HG03520 (cell line): ENCODE measurements around the gene KRTAP4-3.
"Not testable (repeated sequence)": the region's sequence is repeated elsewhere in the genome, so short reads cannot be mapped to it uniquely, and the experiment has no call there.

ENCODE experiments used
- ATAC-seq: cut with Tn5 transposase; IDR thresholded peaks from one replicate; pipeline ENCODE4 v1.9.1; 2021; ENCODE audit warnings: mild to moderate bottlenecking, moderate library complexity; ENCODE audit not compliant: unreplicated experiment

Gene KRTAP4-3

DNA sequence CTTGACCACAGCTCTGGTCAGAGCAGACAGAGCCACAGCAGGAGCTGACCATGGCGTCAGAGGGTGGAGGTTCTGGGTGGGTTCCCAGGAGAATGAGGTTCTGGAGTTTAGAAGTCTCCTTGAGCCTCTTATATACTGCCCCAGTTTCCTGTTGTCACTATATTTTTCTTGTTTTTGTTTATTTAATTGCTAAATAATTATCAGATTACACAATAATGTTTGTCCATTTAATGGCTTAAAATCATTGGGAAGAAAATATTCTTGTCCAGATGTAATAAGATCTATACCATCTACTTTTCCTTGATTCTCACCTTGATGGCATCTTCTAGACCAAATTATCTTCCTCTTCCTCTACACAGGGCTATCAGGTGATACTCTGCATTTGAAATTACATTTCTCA, at the start of gene KRTAP4-3:
Gene KRTAP4-3 (minus strand): TSS at position 101 of the 400 bp plus-strand sequence. CDS start 49 bp downstream, at position 52.
- ATAC-seq: no peak

DNA sequence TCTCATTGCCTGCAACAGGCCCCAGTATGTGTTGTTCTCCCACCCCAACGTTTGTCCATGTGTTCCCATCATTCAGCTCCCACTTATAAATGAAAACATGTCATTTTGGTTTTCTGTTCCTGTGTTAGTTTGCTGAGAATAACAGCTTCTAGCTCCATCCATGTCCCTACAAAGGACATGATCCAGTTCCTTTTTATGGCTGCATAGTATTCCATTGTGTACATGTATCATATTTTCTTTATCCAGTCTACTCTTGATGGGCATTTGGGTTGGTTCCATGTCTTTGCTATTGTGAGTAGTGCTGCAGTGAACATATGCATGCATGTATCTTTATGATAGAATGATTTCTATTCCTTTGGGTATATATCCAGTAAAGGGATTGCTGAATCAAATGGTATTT, 47.7 kb upstream of the KRTAP4-3 start:
- ATAC-seq: no peak

DNA sequence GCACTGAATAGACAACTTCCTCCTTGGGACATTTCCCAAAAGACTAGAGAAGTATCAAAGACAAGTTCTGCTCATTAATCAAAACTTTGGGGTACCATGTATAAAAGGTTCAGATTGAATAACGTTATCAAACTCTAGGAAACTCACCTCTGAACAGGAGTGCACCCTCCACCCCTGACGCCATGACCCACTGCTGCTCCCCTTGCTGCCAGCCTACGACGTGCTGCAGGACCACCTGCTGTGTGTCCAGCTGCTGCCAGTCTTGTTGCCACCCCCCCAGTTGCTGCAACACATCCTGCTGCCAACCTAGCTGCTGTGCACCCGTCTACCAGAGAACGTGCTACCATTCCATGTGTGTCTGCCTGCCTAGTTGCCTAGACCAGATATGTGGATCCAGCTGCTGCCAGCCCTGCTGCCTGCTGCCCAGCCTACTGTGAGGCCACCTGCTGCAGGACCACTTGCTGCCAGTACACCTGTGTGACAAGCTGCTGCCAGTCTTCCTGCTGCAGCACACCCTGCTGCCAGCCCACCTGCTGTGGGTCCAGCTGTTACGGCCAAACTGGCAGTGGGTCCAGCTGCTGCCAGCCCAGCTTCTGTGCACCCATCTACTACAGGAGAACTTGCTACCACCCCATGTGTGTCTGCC, 44.6 kb upstream of the KRTAP4-3 start:
- no peak for ATAC-seq

DNA sequence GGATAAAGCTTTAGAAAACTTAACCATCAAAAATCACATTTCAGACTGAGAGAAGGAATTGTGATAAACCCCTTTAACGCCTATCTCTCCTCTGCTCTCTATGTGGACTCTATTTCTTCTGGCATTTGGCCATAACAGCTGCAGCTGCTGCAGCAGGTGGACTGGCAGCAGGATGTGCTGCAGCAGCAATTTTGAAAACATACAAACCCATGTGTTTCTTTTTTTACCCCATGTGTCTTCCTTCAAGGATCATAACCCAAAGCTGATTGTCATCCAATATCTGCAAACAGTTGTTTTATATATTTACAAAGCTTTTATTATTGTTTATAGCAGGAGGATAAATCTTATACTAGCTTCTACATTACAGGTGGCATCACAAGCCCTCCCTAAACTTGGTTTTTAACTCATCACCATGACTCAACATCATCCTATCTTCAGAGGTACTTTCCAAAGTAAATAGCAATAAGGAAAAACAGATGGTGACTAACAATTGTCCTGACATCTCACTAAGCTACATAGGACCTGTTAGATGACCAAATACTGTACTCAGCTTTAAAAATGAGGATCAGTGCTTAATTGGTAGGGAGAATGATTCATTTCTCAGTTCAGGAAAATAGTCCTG, 43.9 kb upstream of the KRTAP4-3 start:
- no peak for ATAC-seq

DNA sequence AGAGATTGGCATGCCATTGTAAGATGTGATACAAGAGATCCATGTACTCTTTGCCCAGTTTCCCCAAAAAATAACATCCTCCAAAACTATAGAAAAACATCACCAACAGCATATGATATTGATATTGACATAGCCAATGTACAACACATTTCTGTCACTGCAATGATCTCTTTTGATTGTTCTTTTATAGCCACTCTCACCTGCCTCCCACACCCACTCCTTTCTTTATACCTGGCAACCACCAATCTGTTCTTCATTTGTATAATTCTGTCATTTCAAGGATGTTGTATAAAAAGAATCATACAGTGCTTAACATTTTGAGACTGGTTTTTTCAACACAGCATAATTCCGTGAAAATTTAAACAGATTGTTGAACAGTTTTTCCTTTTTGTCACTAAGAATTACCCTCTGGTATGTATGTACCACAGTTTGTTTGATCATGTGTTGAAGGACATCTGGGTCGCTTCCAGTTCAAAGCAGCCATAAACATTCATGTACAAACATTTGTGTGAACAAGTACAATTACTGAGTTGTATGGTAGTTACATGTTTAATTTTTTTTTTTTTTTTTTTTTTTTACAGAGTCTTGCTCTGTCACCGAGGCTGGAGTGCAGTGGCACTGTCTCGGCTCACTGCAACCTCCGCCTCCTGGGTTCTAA, 31.5 kb upstream of the KRTAP4-3 start:
- ATAC-seq: no peak

DNA sequence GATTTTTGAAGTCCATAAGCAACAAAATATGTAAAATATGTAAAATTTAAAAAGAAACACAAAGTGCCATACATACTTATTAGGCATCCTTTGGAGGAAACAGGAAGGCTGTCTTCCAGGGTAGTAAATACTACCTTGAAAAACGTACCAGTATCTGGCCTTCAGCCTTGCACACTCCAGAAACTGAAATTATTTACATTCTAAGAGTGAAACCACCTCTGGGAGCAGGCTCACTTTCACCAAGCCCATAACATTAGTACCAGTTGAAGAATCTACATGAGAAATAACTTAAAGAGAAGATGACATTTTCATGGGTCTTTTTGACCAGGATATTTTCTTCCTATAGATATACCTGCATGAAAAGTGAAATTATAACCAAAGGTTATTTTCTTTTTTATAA, 28.0 kb upstream of the KRTAP4-3 start:
- ATAC-seq: no peak

DNA sequence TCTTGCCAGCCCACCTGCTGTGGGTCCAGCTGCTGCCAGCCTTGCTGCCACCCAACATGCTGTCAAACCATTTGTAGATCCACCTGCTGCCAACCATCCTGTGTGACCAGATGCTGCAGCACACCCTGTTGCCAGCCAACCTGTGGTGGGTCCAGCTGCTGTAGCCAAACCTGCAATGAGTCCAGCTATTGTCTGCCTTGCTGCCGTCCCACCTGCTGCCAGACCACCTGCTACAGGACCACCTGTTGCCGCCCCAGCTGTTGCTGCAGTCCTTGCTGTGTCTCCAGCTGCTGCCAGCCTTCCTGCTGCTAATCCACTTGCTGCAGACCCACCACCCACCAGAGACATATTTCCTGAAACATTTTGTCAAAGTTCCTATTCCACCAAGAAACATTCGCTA, 22.3 kb upstream of the KRTAP4-3 start:
- ATAC-seq: no peak

DNA sequence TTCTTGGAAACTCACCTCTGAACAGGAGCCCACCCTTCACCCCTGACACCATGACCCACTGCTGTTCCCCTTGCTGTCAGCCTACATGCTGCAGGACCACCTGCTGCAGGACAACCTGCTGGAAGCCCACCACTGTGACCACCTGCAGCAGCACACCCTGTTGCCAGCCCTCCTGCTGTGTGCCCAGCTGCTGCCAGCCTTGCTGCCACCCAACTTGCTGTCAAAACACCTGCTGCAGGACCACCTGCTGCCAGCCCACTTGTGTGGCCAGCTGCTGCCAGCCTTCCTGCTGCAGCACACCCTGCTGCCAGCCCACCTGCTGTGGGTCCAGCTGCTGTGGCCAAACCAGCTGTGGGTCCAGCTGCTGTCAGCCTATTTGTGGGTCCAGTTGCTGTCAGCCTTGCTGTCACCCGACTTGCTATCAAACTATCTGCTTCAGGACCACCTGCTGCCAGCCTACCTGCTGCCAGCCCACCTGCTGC, 21.9 kb upstream of the KRTAP4-3 start, which contains the start of gene KRTAP9-1:
Gene KRTAP9-1 (plus strand): TSS at position 51 of the 482 bp plus-strand sequence. CDS start 0 bp downstream, at position 51.
- ATAC-seq: not testable (repeated sequence)

DNA sequence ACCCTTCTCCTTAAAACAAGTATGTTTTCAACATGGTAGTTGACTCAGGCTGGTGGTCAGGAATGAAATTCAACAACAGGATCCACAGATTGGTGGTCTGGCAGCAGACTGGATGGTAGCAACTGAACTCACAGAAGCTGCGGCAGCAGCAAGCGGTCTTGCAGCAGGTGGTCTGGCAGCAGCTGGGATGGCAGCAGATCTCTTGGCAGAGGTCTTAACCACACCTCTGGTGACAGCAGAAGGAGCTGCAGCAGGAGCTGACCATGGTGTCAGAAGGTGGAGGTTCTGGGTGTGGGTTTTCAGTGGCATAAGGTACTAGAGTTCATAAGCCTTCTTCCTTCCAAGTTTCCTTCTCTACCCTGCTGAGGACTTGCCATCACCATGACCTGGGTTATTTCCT, 18.9 kb upstream of the KRTAP4-3 start:
- no peak for ATAC-seq

DNA sequence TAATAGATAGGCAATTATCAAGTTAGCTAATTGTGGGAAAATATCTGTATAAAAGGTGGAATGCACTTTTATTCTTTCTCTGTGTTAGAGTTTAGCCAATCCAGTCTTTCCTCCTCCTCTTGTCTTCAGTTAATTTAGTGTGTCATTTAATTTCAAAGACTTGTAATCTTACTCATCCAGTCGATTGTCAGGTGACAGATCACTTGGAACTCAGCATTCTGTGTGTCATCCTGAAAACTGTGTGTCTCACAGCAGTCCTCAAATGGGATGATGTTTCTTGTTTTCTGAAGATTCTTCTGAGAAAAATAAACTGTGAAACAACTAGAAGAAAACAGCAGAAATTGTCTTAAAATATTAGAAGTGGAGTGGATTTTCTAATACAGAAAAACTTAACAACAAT, 17.0 kb upstream of the KRTAP4-3 start:
- no peak for ATAC-seq

DNA sequence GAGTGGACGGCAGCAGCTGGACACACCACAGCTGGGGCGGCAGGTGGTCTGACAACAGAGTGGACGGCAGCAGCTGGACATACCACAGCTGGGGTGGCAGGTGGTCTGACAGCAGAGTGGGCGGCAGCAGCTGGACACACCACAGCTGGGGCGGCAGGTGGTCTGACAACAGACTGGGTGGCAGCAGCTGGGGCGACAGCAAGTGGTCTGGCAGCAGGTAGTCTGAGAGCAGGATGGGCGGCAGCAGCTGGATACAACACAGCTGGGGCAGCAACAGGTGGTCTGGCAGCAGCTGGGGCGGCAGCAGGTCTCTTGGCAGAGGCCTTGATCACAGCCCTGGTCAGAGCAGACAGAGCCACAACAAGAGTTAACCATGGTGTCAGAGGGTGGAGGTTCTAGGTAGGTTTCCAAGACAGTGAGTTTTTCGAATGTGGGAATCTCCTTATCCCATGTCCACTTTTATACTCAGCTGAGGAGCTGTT, 16.5 kb upstream of the KRTAP4-3 start, which contains the start of gene KRTAP4-1:
Gene KRTAP4-1 (minus strand): TSS at position 432 of the 482 bp plus-strand sequence. CDS start 57 bp downstream, at position 375.
- ATAC-seq: no peak

DNA sequence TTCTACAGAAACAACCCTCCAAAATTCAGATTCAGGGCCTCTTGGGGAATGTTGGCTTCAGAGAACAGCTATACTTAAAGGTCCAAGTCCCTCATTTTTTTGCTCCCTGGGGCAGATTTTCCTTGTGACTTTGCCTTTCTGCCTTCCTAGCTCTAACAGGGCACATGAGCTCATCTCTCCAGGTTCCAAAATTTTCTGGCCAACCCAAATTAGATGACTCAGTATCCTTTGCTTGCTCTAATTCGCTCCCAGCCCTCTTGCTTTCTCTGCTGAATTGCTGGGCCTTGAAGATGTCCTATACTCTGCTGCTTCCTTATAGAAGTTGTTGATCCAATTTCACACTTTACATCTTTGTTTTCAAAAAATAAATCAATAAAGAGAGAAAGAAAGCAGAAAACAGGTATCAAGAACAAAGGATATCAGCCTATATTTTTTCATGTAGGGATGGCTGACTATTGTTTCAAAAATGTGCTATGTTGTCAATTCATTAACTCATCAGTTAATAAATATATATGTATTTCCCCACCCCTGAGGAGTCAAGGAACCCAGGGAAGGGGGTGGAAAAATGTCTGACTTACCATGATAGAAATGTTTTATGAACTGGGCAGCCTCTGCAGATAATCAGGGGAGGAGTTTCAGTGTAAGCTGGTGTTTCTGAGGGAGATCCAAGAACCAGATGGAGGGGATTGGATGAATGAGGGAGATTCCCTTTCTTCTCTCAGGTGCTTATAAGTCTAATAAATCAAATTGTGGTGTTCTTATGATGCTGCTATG, 11.0 kb upstream of the KRTAP4-3 start:
- ATAC-seq: no peak

DNA sequence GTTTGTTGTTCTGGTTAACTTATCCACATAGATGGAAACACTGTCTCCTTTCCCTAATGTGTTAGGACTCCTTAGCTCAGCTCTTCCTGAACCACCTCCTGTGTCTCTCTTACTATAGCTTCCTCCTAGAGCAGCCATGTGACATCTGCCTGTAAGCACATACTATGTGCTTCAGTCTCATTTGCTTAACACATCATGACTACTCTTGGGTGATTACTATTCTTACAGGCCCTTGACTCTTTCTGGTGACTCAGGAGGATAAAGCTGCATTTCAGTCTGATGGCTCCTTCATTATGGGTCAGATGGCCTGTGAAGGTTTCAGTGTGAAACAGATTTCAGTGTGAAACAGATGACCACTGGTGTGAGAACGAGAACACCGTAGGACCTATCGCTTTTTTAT, 10.3 kb upstream of the KRTAP4-3 start:
- no peak for ATAC-seq

DNA sequence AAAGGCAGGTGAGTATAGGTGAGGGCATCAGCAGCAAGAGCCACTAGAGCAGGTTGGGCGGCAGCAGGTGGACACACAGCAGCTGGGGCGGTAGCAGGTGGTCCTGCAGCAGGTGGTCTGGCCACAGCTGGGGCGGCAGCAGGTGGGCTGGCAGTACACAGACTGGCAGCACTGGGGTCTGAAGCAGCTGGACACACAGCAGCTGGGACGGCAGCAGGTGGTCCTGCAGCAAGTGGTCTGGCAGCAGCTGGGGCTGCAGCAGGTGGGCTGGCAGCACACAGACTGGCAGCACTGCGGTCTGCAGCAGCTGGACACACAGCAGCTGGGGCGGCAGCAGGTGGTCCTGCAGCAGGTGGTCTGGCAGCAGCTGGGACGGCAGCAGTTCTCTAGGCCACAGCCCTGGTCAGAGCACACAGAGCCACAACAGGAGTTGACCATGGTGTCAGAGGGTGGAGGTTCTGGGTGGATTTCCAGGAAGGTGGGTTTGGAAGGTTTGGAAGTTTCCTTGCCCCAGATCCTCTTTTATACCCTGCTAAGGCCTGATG, 9.8 kb upstream of the KRTAP4-3 start, which contains the start of gene KRTAP4-2:
Gene KRTAP4-2 (minus strand): TSS at position 495 of the 545 bp plus-strand sequence. CDS start 57 bp downstream, at position 438.
- ATAC-seq: no peak

DNA sequence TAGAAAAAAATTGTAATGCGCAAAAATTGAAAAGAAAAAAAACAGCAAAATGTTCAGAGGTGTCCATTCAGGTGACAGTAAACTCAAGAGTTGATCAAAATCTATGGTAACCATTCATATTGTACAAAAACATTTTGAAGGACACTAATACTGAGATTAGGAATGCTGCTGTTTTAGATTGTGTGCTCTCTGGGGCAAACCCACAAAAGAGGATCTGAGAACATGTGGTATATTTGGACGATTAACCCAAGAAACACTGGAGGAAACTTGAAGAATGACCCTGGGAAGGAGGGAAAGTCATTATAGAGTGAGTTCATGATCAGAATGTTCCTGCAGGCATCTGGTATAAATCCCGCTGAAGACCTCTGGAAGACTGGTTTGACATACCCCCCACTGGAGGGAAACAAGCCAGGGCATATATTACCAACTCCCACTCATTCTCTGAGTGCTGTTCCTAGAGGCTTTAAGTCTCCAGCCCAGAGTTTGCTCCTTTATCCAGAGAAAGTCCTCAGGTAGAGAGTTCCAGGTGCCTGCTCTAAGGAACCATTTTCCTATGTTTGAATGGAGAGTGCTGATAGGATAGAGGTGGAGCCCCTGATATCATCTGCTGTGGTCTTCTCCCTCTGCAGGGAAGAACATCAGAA, 8.8 kb upstream of the KRTAP4-3 start:
- no peak for ATAC-seq

DNA sequence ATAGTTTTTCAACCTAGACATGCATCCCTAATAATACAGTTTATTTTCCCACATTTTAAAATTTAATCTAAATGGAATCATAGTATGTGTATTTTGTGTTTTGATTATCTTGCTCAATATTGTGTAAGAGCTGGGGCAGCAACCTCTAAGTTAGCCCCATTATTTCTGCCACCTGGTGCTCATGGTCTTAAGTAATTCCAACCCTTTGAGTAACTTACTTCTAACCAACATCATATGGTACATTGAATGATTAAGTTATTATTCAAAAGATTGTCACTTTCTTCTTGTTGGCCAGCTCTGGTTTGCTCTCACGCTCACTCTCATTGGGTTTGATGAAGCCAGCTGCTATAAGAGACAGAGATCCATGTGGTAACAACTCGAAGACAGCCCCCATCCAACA, 3.9 kb upstream of the KRTAP4-3 start:
- ATAC-seq: no peak

DNA sequence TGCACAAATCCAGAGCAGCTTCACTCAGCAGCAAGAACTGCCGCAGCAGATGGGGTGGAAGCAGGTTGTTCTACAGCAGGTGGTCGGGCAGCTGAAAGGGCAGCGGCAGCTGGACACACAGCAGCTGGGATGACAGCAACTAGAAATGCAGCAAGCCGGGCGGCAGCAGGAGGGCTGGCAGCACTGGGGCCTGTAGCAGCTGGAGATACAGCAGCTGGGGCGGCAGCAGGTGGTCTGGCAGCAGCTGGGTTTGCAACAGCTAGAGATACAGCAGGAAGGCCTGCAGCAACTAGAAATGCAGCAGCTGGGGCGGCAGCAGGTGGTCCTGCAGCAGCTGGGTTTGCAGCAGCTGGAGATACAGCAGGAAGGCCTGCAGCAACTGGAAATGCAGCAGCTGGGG, 460 bp downstream of the KRTAP4-3 start:
- no peak for ATAC-seq

DNA sequence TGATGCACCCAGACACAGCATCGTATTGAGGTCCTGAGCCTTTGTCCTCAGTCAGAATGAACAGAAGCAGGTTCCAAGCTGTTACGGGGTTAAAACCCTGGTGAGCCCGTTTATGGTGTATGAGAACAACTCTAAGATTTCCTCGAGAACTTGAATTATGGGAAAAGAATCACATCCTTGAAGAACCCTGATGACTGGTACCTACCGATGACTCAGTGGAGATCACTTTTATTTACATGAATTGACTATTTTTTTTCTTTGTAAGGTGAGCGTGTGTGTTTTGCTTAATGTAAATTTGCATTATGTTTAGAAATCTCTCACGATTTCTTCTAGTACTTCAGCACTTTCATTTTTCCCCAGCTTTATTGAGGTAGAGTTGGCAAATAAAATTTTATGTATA, 4.2 kb downstream of the KRTAP4-3 start:
- ATAC-seq: no peak

DNA sequence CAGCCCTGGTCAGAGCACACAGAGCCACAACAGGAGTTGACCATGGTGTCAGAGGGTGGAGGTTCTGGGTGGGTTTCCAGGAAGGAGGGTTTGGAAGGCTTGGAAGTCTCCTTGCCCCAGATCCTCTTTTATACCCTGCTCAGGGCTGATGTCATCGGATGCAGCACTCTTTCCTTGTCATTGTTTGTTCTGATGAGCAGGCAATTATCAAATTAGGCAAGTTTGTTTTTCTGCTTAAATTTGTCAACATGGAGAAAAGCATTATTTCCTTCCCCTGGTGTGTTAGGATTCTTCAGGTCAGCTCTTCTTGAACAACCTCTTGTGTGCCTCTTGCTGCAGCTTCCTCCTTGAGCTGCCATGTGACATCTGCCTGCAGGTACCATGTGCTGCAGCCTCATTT, 7.4 kb downstream of the KRTAP4-3 start, which contains the start of gene KRTAP4-4:
Gene KRTAP4-4 (minus strand): TSS at position 101 of the 400 bp plus-strand sequence. CDS start 57 bp downstream, at position 44.
- no peak for ATAC-seq

DNA sequence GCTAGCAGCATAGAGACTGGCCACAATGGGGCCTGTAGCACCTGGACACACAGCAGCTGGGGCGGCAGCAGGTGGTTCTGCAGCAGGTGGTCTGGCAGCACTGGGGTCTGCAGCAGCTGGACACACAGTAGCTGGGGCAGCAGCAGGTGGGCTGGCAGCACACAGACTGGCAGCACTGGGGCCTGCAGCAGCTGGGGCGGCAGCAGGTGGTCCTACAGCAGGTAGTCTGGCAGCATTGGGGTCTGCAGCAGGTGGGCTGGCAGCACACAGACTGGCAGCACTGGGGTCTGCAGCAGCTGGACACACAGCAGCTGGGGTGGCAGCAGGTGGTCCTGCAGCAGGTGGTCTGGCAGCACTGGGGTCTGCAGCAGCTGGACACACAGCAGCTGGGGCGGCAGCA, 7.8 kb downstream of the KRTAP4-3 start:
- ATAC-seq: not testable (repeated sequence)
